ENCODE data around the gene ABCC1.

The ABCC1 gene

DNA sequence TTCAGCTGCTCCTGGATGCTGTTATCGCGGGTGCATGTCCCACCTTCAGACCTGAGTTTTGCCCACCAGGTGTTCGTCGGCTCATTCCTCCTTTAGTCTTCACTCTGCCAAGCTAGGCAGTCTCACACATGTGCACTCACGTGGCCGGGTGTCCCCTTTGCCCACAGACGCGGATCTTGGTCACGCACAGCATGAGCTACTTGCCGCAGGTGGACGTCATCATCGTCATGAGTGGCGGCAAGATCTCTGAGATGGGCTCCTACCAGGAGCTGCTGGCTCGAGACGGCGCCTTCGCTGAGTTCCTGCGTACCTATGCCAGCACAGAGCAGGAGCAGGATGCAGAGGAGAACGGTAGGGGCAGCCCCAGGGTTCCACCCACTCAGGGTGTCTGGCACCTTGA lies 140.8 kb downstream of the ABCC1 start:
- DNase-seq (ENCODE audit: low read depth): no peak
- no peak overlapping the region for H3K4me3 ChIP-seq (ENCODE audit: low read depth, low read length)
- TF ChIP-seq, protein P1, sequence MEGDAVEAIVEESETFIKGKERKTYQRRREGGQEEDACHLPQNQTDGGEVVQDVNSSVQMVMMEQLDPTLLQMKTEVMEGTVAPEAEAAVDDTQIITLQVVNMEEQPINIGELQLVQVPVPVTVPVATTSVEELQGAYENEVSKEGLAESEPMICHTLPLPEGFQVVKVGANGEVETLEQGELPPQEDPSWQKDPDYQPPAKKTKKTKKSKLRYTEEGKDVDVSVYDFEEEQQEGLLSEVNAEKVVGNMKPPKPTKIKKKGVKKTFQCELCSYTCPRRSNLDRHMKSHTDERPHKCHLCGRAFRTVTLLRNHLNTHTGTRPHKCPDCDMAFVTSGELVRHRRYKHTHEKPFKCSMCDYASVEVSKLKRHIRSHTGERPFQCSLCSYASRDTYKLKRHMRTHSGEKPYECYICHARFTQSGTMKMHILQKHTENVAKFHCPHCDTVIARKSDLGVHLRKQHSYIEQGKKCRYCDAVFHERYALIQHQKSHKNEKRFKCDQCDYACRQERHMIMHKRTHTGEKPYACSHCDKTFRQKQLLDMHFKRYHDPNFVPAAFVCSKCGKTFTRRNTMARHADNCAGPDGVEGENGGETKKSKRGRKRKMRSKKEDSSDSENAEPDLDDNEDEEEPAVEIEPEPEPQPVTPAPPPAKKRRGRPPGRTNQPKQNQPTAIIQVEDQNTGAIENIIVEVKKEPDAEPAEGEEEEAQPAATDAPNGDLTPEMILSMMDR (conservative IDR thresholded peaks at IDR 0.05; ENCODE audit: low read depth, low read length): no peak

DNA sequence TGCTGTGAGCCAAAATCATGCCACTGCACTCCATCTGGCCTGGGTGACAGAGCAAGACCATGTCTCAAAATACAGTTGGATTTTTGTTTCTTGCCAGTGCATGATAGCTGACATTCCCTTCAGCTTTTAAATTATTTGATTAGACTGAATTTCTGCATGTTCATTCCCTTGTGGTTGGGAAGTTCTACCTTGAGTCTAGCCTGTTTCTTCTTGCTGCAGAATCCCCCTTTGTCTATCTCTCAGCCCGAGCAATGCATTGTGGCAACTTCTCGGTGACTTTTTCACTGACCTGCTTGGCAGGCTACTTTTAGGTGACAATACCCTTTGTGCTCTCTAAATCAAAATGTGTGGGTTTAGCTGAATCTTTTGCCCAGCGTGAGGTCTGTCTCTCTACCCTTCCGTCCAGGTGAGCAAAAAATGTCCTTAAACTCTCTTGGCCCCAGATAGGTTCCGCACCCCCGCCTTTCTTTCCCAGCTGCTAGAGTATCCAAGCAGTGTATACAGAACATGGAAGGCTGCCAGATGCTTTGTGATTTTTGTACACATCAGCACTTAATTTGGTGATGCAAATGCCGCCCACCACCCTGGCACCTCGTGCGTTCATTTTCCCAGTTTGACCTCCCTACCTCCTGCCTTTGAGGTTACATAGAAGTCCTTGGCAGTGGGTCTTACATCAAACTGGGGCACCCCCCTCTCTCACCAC lies 143.7 kb downstream of the ABCC1 start:
- DNase-seq (ENCODE audit: low read depth): peak; percentile 60
- no peak overlapping the region for H3K4me3 ChIP-seq (ENCODE audit: low read depth, low read length)
- TF ChIP-seq, protein P1 (conservative IDR thresholded peaks at IDR 0.05; ENCODE audit: low read depth, low read length): no peak

DNA sequence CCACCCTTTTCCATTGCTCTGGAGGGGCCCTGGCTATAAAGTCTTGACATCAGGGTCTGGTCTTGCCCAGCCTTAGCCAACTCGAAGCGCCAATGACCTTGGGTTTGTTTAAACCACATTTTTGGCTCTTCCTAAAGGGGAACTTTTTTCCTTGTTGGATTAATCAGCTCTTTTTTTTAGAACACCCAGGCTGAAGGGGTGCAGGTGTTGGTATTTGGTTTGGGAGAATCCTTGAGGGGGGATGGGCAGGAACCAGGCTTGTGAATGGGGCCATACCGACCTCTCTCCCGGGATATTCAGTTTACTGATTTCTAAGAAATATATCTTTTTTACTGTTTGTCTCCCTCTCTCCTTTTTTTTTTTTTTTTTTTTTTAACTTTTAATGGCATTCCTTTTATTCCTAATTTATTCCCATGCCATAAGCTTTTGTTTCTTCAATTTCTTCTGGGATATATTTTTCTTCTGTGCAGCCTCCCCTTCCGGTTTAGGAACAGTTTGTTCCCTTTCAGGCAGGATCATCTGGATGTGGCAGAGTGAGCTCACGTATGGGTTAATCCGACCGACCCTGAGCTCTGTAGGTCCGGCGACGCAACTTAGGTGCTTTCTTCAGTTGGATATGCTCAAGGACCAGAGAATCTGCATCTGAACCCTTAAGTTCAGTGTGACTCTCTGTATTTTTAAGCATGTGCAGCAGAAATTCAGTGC lies 144.4 kb downstream of the ABCC1 start:
- no peak for DNase-seq (ENCODE audit: low read depth)
- H3K4me3 ChIP-seq (ENCODE audit: low read depth, low read length): no peak overlapping the region
- TF ChIP-seq, protein P1 (conservative IDR thresholded peaks at IDR 0.05; ENCODE audit: low read depth, low read length): no peak

DNA sequence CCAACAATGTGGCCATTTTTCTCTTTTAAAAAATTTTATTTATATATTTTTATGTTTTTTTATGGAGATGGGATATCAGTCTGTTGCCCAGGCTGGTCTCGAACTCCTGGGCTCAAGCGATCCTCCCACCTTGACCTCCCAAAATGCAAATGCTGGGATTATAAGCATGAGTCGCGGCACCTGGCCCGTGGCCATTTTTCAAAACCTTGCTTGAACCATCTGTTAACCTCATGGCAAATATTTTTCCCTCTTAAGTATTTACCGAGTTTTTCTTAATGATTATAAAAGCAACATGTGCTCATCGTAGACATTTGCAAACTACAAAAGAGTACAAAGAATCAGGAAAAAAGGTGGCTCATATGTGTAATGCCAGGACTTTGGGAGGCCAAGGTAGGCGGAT lies 146.2 kb downstream of the ABCC1 start:
- TF ChIP-seq, protein P1 (conservative IDR thresholded peaks at IDR 0.05; ENCODE audit: low read depth, low read length): no peak
- H3K4me3 ChIP-seq (ENCODE audit: low read depth, low read length): no peak overlapping the region
- peak; percentile 41 for DNase-seq (ENCODE audit: low read depth)

DNA sequence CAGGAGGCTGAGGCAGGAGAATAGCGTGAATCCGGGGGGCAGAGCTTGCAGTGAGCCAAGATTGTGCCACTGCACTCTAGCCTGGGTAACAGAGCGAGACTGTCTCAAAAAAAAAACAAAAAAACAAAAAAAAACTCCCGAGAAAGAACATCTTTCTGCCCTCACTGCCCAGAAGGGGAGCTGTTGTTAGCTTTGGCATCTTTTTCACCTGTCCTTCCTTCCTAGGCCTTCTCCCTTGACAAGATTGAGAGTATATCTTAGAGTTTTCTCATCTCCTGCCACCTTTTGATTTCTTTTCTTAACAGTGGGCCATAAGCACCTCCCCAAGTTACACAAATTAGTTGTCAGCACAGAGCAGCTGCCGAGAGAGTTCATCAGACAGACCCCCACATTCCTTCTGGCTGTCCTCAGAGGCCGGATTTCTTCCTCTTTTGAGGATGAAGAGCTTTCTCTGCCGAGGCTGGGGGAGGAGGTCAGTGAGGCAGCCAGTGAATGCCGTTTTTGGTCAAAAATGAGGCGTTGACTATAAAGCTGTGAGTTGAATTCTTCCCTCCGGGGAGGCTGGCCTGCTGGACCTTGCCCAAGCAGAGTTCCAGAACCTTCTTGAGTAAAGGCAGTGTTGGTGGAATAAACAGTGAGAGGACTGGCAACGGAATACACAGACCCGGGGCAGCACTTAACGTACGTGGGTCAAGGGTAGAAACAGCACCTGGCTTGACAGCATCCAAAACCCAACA lies 146.9 kb downstream of the ABCC1 start:
- no peak overlapping the region for H3K4me3 ChIP-seq (ENCODE audit: low read depth, low read length)
- peak; percentile 86 for DNase-seq (ENCODE audit: low read depth)
- TF ChIP-seq, protein P1 (conservative IDR thresholded peaks at IDR 0.05; ENCODE audit: low read depth, low read length): peak; percentile 58

DNA sequence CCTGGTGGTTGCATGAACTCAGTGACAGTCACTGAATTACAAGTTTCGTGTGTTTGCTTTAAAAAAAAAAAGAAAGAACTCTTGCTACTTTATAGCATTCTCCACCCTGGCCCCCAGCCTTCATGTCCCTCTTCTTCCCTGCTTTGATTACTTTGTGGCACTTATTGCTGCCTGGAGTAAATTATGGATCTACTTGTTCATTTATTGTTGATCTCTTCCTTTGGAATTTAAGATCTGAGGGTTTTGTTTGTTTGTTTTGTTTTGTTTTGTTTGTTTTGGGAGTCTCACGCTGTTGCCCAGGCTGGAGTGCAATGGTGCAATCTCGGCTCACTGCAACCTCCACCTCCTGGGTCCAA lies 147.4 kb downstream of the ABCC1 start:
- TF ChIP-seq, protein P1 (conservative IDR thresholded peaks at IDR 0.05; ENCODE audit: low read depth, low read length): no peak
- DNase-seq (ENCODE audit: low read depth): no peak
- H3K4me3 ChIP-seq (ENCODE audit: low read depth, low read length): no peak overlapping the region

Data from choroid plexus epithelial cell (primary cell).